A172 (cell line): ENCODE results near the gene COL2A1. TPM values are rescaled to one million over a fixed set of nuclear protein-coding genes. Genes with fewer than 3 reads are reported as not detected.
"Not testable (repeated sequence)": the region's sequence is repeated elsewhere in the genome, so short reads cannot be mapped to it uniquely, and the experiment has no call there.

Experiments used
- DNase-seq: peaks from one replicate; pipeline ENCODE4 v3.0.0-alpha.2; 2015; ENCODE audit warnings: low spot score
- total RNA-seq: library from RNA; depleted of rRNA; stranded (reverse); fragments of >200 nt; shearing (Covaris generic); gene quantifications from 2 replicates; pipeline ENCODE4 v1.2.3, GENCODE V29; 2014

Gene COL2A1
- total RNA-seq, 1 experiment from 2014 or later = not detected

DNA sequence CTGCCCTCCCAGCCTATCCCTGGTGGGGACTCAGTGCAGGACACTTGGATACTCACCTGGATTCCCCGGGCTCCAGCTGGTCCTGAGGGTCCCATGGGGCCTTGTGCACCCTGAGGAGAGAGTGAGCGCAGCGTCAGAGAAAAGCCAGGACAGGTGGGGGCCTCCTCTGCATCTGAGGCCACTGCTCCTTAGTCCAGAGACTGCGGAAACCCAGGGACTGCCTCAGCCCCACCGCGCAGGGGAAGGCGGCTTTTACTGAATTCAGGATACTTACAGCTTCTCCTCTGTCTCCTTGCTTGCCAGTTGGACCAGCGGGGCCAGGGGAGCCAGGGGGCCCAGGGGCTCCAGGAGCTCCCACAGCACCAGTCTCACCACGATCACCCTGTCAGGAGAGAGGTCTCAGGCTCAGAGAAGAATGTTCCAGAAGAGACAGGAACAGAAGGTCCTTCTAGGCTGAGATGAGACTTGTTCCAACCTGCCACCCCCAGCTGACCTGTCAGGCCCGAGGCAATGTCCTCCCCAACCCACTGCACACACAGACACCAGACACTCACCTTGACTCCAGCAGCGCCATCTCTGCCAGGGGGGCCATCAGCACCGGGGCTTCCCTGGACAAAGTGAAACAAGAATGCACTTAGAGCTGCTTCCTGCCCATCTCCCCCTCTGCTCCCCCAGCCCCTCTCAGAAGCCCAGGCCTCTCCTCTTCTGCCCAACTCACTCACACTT is 27.1 kb downstream of the COL2A1 start:
- no peak for DNase-seq

DNA sequence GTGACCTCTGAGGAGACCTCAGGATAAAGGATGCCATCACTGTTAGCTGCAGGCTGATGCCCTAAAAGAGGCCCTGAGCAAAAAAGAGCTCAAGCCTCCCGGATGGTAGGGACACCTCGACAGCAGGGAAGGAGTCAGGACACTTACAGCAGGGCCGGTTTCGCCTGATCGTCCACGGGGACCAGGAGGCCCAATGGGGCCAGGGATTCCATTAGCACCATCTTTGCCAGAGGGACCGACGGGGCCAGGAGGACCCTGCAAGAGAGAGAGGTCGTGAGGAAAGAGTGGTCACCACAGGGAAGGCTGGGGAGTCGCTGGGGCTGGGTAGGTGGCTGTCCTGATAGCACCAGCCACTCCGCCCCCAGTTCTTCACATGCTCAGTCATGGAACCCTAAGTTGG is 28.5 kb downstream of the COL2A1 start:
- no peak for DNase-seq

DNA sequence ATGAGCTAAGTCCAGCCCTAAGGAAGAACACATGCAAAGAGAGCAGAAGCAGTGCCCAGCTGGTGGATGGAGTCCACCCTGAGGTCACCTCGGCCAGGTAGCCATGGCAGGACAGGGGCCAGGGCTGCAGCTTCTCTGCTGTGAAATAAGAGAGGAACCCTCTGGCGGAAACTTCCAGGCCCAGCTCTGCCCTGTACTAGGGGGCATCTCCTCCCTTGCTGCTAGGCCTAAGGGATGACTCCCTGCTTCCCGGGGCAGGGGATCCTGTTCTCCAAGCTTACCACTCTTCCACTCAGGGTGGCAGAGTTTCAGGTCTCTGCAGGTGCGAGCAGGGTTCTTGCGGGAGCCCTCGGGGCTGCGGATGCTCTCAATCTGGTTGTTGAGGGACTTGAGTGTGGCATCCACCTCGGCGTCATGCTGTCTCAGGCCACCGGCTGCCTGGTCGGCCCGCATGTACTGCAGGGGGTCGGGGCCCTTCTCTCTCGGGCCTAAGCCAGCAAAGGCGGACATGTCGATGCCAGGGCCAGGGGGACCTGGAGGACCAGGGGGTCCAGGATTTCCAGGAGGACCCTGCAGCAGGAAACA is 29.1 kb downstream of the COL2A1 start:
- DNase-seq = no peak

DNA sequence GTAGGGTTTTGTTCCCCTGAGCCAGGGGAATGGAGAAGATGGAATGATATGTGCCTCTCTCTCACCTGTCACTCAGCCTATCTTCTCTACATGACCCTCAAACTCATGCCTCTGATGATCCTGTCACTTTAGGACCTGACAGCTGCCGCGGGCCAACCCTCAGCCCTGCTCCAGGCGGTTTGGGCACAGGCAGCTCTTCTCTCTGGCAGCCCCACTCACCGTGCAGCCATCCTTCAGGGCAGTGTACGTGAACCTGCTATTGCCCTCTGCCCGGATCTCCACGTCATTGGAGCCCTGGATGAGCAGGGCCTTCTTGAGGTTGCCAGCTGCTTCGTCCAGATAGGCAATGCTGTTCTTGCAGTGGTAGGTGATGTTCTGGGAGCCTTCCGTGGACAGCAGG is 30.4 kb downstream of the COL2A1 start:
- DNase-seq = no peak

DNA sequence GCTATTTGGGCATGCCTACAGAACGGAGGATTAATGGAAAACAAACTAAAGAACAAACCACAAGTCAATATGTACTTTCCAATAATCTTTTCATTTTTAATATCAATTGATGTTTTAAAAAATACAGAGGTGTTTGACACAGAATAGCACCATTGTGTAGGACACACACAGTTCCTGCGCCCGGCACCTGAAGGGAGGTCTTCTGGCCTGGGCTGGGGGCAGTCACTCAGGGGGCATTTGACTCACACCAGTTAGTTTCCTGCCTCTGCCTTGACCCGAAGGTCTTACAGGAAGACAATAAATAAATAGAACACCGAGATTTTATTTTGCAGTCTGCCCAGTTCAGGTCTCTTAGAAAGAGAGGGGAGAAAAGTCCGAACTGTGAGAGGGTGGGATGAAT is 31.4 kb downstream of the COL2A1 start:
- DNase-seq = no peak

DNA sequence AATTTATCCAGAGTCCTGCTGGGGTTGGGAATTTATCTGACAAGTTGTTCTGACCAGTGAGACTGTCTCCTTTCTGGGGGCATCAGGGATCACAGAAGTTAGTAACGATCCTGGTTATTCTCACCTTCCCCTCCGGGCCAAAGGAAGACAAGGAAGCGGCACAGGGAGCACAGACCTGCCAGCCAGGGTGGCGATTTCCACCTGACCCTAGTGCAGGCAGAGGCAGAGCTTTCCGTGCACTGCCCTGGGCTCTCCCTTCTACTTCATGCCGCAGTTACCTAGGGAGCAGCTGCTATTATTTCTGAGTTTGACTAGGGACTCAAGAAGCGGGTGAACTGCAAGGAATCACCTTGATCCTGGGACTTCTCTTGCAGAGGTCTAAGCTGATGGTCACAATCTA is 33.4 kb downstream of the COL2A1 start:
- no peak for DNase-seq

DNA sequence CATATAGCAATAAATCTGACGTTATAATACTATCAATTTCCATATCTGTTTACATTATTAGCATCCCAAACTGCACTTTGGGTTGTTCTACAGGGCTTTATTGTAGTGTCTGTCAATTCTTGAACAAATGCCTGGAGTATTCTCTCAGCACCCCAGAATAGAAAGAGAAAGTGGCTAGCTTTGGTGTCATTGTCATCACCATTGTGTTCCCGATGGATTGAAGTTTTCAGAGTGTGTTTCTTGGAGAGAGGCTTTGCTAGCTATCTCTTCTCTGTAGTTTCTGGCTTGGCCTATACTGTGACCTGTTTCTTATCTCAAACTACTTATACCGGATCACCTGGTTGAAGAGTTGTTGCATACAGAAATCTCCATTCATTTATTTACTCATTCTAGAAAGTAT is 34.4 kb downstream of the COL2A1 start:
- DNase-seq = no peak

DNA sequence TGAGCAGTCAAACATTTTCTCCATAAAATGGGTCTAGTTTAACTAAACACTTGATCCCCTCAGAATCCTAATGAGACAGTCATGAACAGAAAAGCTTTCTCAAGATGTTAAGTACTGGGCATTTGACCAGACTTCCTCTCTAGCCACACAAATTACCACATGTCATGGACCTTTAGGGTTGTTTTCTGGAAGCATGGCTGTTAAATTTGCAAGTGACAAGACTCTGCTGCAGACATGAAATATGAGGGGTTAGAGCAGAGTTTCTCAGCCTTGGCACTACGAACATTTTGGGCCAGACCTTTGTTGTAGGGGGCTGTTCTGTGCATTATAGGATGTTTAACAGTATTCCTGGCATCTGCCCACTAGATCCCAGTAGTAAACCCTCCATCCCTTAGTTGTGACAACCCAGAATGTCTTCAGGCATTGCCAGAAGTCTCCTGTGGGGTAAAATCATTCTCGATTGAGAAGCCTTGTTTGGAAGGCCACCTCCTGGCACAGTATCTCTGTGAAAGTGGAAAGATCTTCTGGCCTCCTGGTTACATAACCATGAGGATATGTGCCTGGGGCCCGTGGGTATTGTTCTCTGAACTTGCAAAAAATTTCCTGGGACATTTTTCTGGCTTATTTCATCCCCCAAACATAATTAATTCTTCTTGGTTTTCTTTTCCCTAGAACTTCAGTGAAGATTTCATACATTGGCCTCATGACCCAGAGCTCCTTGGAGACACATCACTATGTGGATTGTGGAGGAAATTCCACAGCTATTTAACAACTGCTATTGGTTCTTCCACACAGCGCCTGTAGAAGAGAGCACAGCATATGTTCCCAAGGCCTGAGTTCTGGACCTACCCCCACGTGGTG is 36.6 kb downstream of the COL2A1 start:
- DNase-seq = no peak

DNA sequence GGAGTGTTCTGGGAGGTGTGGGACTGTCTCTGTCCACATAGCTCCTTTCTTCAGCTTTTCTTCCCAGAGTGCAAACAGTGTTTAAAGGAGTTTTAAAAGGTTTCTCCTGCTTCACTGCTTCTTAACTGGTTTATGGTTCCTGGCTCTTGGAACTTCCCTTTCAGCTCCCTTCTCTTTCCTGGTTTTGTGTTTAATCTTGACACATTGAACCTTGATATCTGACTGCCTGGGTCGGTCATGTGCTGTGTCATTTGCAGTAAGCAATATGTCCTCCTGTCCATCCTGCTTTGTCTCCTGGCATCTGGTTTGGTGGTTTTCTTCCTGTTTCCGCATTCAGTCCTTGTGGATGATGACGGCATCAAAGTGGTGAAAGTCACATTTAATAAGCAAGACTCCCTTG is 38.7 kb downstream of the COL2A1 start:
- no peak for DNase-seq

DNA sequence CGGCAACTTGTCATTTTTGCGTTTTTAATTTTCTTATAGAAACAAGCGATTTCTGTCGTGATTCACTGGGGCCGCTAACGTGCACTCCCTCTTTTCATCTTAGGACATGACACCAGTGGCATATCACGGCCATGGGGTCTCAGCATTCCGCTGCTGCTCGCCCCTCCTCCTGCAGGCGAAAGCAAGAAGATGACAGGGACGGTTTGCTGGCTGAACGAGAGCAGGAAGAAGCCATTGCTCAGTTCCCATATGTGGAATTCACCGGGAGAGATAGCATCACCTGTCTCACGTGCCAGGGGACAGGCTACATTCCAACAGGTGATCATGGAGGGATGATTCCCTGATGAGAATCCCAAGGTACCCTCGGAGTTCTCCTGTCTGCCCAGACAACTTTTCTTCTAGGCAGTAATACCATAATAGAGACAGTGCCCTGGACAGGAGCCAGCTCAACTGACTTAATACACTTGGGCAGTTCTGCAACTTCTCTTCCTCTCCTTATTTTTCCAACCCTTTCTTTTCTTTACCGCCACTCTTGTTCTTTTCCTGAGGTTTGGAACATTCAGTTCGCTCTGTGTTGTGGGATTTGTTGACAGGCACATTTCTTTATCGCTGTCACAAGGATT is 40.1 kb downstream of the COL2A1 start:
- no peak for DNase-seq

DNA sequence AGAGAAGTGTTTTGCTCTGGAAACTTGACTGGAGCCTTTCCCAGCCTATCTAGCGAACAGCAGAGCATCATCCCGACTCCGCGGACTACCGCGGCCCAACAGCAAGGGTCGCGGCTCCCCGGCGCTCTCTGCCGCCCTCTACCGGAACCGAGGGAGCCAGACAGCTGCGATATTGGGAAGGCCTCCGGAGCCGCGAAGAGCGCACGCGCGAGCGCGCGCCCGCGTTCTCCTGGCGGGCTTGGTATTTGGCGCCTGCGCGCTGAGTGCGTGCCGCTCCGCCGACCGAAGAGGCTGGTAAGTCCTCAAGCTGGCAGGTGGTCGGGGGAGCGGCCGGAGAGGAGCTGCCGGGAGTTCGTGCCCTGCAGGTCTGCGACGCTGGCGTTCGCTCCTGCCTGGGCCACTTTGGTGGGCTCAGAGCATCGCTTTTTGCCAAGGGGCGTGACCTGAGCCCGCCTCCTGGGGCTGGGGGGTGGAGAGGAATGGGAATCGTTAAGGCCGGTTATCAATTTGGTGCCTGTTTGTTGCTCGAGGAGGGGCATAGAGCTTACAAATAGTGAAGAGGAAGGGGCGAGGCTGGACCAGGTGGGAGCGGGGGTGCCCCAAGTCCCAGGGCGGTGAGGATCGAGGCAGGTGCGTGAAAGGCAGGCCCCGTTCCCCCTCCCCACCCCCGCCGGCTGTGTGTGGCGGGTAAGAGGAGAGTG is 40.8 kb downstream of the COL2A1 start, which contains the start of gene TMEM106C:
TSS of gene TMEM106C (plus strand) at position 257 of the 701 bp plus-strand sequence. CDS start 641 bp downstream, outside the sequence.
- DNase-seq = peak; percentile 70

DNA sequence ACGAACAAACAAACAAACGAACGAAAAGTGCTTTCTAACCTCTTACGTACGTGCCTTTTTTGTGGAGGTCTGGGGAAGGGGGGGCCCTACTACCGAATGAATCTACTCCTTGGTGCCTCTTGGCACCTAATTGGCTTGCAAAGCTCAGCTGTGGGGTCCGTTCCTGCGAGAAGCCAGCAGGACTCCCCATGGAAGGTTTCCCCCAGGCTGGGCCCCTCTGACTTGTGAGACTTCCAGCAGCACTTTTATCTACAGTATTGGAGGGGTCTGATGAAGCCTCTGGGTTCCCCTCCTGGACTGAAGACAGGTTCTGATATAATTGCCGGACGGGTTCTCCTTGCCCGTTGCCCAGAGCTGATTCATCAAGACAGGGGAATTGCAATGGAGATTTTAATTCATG is 42.1 kb downstream of the COL2A1 start:
- no peak for DNase-seq

DNA sequence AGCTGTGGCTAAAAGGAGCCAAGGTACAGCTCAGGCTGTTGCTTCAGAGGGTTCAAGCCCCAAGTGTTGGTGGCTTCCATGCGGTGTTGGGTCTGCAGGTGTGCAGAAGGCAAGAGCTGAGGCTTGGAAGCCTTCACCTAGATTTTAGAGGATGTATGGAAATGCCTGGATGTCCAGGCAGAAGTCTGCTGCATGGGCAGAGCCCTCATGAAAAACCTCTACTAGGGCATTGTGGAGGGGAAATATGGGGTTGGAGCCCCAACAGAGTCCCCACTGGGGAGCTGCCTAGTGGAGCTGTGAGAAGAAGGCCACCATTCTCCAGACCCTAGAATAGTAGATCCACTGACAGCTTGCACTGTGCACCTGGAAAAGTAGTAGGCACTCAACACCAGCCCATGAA is 46.6 kb downstream of the COL2A1 start:
- DNase-seq = not testable (repeated sequence)

DNA sequence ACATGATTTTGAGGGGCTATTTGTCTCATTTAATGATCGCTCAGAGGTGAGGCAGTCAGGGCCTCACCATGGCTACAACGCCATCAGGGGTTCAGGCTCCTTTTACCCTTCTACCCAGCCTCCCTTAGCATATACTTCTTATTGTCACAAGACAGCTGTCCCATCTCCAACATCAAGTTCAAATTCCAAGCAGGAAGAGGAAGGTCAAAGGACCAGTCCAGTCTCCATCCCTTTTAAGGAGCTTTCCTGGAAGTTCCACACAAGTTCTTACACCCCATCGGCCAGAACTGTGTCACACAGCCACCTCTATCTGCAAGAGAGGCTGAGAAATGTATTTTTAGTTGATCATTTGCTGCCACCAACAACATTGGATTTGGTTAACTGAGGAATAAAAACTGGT is 49.2 kb downstream of the COL2A1 start:
- no peak for DNase-seq

DNA sequence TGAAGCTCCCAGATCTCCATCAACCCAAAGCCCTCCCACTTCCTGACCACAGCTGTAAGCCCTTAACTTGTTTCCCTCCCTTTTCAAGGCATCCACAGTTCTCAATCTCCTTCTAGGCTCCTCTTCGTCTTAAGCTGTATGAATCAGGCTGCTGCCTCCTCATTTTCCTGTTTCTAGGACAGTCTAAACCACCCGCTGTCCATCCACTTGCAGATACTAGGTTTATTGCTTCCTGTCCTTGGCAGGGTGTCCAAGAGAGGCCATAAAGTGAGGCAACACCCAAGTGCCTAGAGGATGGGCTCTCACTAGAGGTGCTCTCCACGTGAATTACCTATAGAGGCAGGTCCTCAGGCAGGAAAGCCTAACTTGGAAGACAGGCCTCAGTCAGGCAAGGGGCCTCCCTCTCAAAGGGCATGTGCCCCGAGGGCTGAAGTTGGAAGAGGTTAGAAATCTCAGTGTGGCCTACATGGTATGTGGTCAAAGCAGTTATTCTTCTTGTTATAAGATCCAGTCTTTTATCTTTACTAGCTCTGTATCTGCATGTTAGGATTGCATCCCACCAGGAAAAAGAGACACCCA is 49.7 kb downstream of the COL2A1 start:
- peak; percentile 57 for DNase-seq

DNA sequence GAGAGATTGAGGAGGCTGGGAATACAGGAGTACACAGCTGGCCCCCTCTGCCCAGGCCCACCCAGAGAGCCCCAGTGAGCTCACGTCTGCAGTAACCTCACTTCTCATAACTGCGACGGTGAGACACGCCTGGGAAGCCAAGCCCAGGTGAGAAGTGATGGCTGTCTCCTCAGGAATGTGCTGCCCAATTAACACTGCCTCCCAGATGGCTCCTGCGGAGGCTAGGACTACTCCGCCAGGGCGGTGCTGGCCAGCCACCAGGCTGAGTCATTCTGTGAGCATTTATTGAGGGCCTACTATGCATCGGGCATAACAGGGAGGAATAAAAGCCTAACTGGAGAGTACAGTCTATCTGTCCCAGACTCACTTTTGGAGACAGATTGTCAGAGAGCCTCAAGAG is 50.2 kb downstream of the COL2A1 start:
- DNase-seq = peak; percentile 67

DNA sequence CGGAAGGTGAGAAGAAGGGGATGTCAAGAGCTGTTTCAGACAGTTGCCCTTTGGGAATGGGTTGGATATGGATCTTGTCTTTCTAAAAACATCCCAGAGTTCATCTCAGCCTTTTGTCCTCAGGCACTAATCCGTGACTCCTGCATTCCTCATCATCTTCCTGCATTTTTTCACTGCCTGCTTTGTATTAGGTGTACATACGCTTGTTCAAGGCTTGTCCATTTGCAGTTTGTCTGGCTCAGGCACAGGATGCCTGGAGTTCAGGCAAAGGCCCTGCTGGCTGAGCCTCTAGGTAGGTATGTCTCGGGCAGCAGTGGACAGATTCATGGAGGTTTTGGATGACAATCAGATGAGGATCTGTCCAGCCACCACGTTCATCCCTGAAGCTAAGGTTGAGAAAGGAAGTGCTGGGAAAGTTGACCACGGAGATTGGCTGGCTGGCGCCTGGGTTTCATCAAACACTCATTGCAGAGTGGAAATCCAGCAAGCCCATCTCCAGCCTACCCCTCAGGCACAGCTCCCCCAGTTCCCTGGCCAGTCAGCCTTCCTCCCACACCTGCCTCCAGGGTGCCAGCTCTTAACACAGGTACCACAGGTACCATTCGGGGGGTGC is 53.3 kb downstream of the COL2A1 start:
- no peak for DNase-seq

DNA sequence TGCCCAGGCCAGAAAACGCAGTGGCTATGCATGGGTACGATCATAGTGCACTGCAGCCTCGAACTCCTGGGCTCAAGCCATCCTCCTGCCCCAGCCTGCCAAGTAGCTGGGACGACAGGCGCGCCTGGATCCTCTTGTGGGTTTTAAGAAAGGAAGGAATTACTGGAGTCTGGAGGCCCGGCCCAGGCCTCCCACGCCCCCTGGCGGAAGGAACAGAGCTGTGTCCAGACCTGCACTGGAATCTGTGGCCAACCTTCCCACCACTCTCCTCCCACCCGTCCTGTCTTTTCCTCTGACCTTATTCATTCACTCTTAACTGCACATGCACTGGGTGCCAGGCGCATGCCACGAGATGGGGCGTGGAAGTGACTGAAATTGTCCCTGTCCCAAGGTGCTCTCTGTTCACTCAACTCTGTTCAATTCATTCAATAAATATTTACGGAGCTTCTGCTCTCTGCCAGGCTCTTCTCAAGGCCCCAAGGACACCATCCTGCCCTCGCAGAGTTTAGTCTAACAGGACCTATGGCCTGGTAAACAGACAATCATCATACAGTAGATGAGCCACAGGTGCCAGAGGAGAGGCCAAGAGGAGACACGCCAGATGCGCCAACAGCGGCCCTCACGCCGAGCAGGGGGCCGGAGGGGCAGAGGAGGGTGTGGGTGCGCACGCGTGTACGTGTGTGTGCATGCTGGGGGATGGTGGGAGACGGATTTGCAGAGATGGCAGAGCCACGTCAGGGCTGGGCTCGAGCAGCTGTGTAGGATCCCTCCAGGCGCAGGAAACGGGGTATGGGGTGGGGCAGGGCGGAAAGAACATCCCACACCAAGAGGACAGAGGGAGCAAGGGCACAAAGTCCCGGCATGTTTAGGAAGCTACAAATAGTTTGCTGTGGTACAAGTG is 54.6 kb downstream of the COL2A1 start:
- peak; percentile 78 for DNase-seq

DNA sequence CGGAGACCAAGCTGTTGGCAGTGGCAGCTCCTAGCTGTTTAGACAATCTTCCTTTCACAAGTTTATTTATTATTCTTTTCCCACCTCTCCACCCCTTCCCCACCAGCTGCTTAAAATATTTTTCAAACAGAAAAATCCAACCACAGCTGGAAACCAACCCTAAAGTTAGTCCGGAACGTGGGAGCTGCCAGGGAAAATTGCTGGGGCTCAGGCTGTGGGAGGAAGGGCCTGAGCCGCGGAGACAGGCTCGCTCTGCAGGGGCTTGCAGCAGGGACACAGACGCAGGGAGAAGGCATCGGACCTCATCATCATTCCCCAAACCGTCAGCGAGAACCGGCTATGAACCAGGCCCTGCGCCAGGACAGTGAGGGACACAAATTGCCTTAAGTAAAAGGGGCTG is 56.9 kb downstream of the COL2A1 start:
- DNase-seq = no peak
